ENCODE measurements around the gene ITPK1.

GRCh38 chr14:93056840-93057585 is 58.7 kb downstream of the ITPK1 start:
- no peak for TF ChIP-seq CTCF (IDR thresholded peaks at IDR 0.05; ENCODE audit: borderline replicate concordance, extremely low read depth, low read length, poor library complexity, severe bottlenecking)
- no peak for TF ChIP-seq EZH2 (IDR thresholded peaks at IDR 0.05; ENCODE audit: borderline replicate concordance, low read depth, low read length, severe bottlenecking)

Data from DND-41 (cell line).